Body of pancreas (tissue), 4 donors: ENCODE measurements around the gene CDKN1A. TPM values are rescaled to one million over a fixed set of nuclear protein-coding genes. Genes with fewer than 3 reads are reported as not detected.
"Not testable (repeated sequence)": the region's sequence is repeated elsewhere in the genome, so short reads cannot be mapped to it uniquely, and the experiment has no call there.

Experiments used
- ATAC-seq: fragments of 150-250 bp; one replicate; pipeline ENCODE4 v1.9.1; 2016
- DNase-seq, 4 donors: peaks; one replicate each; pipeline ENCODE4 v3.0.0-alpha.2; 2019
- H3K27ac ChIP-seq, 4 donors: fragments of 200-600 bp; sonication (generic); 1 replicate in 3 of 4; 2 replicates in 1 of 4; pipeline versions ENCODE4 v1.5.1 to v1.6.1; 2016 to 2019; ENCODE audit warnings: mild to moderate bottlenecking in 1 of 4, mixed read lengths in 1 of 4, moderate library complexity in 1 of 4
- H3K27me3 ChIP-seq, 2 donors: fragments of 200-600 bp; sonication (generic); one replicate each; pipeline ENCODE4 v1.6.0; 2016; ENCODE audit warnings: mild to moderate bottlenecking in 1 of 2
- H3K36me3 ChIP-seq, 2 donors: fragments of 200-600 bp; sonication (generic); replicated peaks in 1 of 2; 2 replicates each; pipeline ENCODE4 v1.5.1; 2016; ENCODE audit warnings: low read depth in 2 of 2; ENCODE audit not compliant: insufficient read depth in 1 of 2
- H3K4me1 ChIP-seq: fragments of 200-600 bp; sonication (generic); one replicate; pipeline ENCODE4 v1.6.0; 2016
- H3K4me3 ChIP-seq, 2 donors: fragments of 200-600 bp; sonication (generic); 1 replicate in 1 of 2; 2 replicates in 1 of 2; pipeline ENCODE4 v1.5.1; 2016 to 2019
- H3K9me3 ChIP-seq, 3 donors: fragments of 200-600 bp; sonication (generic); 1 replicate in 2 of 3; 2 replicates in 1 of 3; pipeline ENCODE4 v1.5.1; 2016
- CTCF ChIP-seq, 7 experiments: fragments of 450-650 bp in 4 of 7; fragments of 200-600 bp in 3 of 7; sonication (generic) in 3 of 7; IDR thresholded peaks; one replicate each; pipeline ENCODE4 v1.5.1; 2016 to 2019; ENCODE audit warnings: antibody characterized with exemption in 7 of 7
- POLR2A ChIP-seq, 3 donors: fragments of 450-650 bp; IDR thresholded peaks; one replicate each; pipeline ENCODE4 v1.6.1; 2016; ENCODE audit warnings: antibody characterized with exemption in 3 of 3, mild to moderate bottlenecking in 2 of 3
- WGBS, 2 donors: methylation state at CpG; one replicate each; pipeline ENCODE4 v1.1.5; 2017; 5-methylcytosine and 5-hydroxymethylcytosine counted together
- intact Hi-C: fragments of 100-400 bp; cut with DNase I; formaldehyde crosslinking; loops from one replicate; pipeline ENCODE4 v1.15.1; 2023
- total RNA-seq, 2 donors: library from RNA; depleted of rRNA; stranded (reverse); fragments of >200 nt; gene quantifications; one replicate each; pipeline ENCODE4 v1.1.0, GENCODE V29; 2016

The CDKN1A gene
- total RNA-seq, 2 donors from 2014 or later = 75.2 to 84.3 TPM

GRCh38 chr6:36649086-36649485 lies 29.4 kb upstream of the CDKN1A start:
- ATAC-seq = no peak
- intact Hi-C loops = no loop called here
- Histone ChIP-seq H3K9me3 (no peaks in the 10 kb centered on the region), H3K4me1 (peaks cover under 1% of the 10 kb centered on the region), H3K36me3 (no peaks in the 10 kb centered on the region), H3K27me3 (no peaks in the 10 kb centered on the region), H3K27ac (no peak overlapping the region), H3K4me3 (no peak overlapping the region)
- TF ChIP-seq POLR2A (IDR thresholded peaks at IDR 0.05) (no peak), CTCF (IDR thresholded peaks at IDR 0.05) (no peak)
- 81 to 91% methylated on average over 3 of the region's 3 CpGs for WGBS, 2 donors
- no peak for DNase-seq

GRCh38 chr6:36649701-36650484 lies 28.6 kb upstream of the CDKN1A start:
- Histone ChIP-seq H3K4me3 (no peak overlapping the region), H3K27ac (no peak overlapping the region), H3K27me3 (no peaks in the 10 kb centered on the region), H3K4me1 (no peaks in the 10 kb centered on the region), H3K36me3 (no peaks in the 10 kb centered on the region), H3K9me3 (no peaks in the 10 kb centered on the region)
- WGBS, 2 donors = 77 to 90% methylated on average over 12 to 13 of the region's 13 CpGs
- DNase-seq = no peak
- intact Hi-C loops = no loop called here
- TF ChIP-seq POLR2A (IDR thresholded peaks at IDR 0.05) (no peak), CTCF (IDR thresholded peaks at IDR 0.05) (no peak)
- no peak for ATAC-seq

GRCh38 chr6:36650848-36651478 lies 27.6 kb upstream of the CDKN1A start:
- Histone ChIP-seq H3K9me3 (no peaks in the 10 kb centered on the region), H3K27ac (no peak overlapping the region), H3K4me3 (no peak overlapping the region), H3K4me1 (no peaks in the 10 kb centered on the region), H3K27me3 (no peaks in the 10 kb centered on the region), H3K36me3 (no peaks in the 10 kb centered on the region)
- TF ChIP-seq CTCF (IDR thresholded peaks at IDR 0.05) = no peak
- no peak for TF ChIP-seq POLR2A (IDR thresholded peaks at IDR 0.05)
- ATAC-seq = no peak
- intact Hi-C loops = no loop called here
- peak in 1 of 4 donors; percentile 24 for DNase-seq
- 39 to 73% methylated on average over 2 of the region's 2 CpGs for WGBS, 2 donors

GRCh38 chr6:36651659-36652379 lies 26.7 kb upstream of the CDKN1A start:
- H3K27ac ChIP-seq = no peak overlapping the region
- no peaks in the 10 kb centered on the region for H3K36me3 ChIP-seq
- H3K27me3 ChIP-seq = no peaks in the 10 kb centered on the region
- no peaks in the 10 kb centered on the region for H3K9me3 ChIP-seq
- ATAC-seq (no peak), DNase-seq (no peak)
- TF ChIP-seq CTCF (IDR thresholded peaks at IDR 0.05) (no peak), POLR2A (IDR thresholded peaks at IDR 0.05) (no peak)
- H3K4me3 ChIP-seq = no peak overlapping the region
- no peaks in the 10 kb centered on the region for H3K4me1 ChIP-seq
- WGBS, 2 donors = 95 to 96% methylated on average over 11 of the region's 11 CpGs
- intact Hi-C loops = no loop called here

GRCh38 chr6:36654469-36654868 lies 24.0 kb upstream of the CDKN1A start:
- ATAC-seq, H3K36me3 ChIP-seq, H3K4me3 ChIP-seq, H3K27me3 ChIP-seq, H3K27ac ChIP-seq, H3K9me3 ChIP-seq, H3K4me1 ChIP-seq, intact Hi-C loops, DNase-seq: not testable (repeated sequence)
- WGBS, 2 donors = 85 to 91% methylated on average over 5 of the region's 5 CpGs
